ENCODE measurements around the gene GPLD1.
"Not testable (repeated sequence)": the region's sequence is repeated elsewhere in the genome, so short reads cannot be mapped to it uniquely, and the experiment has no call there.

The GPLD1 gene

DNA sequence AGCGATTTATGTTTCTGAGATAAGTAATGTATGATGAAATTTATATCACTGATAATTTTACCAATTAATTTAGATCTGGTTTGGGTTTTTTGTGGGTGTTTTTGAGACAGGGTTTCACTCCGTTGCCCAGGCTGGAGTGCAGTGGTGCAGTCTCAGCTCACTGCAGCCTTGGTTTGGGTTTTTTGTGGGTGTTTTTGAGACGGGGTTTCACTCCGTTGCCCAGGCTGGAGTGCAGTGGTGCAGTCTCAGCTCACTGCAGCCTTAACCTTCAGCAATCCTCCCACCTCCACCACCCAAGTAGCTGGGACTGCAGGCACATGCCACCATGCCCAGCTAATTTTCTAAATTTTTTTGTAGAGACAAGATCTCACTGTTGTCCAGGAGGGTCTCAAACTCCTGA is 73.6 kb downstream of the GPLD1 start:
- DNase-seq (ENCODE audit: low read depth) = no peak
- H3K4me3 ChIP-seq (ENCODE audit: low read depth, low read length) = no peak overlapping the region
- TF ChIP-seq, protein P1, sequence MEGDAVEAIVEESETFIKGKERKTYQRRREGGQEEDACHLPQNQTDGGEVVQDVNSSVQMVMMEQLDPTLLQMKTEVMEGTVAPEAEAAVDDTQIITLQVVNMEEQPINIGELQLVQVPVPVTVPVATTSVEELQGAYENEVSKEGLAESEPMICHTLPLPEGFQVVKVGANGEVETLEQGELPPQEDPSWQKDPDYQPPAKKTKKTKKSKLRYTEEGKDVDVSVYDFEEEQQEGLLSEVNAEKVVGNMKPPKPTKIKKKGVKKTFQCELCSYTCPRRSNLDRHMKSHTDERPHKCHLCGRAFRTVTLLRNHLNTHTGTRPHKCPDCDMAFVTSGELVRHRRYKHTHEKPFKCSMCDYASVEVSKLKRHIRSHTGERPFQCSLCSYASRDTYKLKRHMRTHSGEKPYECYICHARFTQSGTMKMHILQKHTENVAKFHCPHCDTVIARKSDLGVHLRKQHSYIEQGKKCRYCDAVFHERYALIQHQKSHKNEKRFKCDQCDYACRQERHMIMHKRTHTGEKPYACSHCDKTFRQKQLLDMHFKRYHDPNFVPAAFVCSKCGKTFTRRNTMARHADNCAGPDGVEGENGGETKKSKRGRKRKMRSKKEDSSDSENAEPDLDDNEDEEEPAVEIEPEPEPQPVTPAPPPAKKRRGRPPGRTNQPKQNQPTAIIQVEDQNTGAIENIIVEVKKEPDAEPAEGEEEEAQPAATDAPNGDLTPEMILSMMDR (IDR thresholded peaks at IDR 0.05; ENCODE audit: control insufficient read depth, extremely low read depth, insufficient read depth) = no peak

DNA sequence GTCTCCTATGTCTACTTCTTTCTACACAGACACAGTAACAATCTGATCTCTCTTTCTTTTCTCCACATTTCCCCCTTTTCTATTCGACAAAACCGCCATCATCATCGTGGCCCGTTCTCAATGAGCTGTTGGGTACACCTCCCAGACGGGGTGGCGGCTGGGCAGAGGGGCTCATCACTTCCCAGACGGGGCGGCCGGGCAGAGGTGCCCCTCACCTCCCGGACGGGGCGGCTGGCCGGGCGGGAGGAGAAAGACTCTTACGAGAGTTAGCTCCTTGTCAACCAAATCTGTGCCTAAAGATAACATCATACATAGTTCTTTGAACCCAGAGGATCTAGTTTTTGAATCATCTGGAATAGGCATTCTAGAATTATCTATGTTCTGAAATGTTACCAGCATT is 74.8 kb downstream of the GPLD1 start:
- DNase-seq (ENCODE audit: low read depth) = not testable (repeated sequence)

DNA sequence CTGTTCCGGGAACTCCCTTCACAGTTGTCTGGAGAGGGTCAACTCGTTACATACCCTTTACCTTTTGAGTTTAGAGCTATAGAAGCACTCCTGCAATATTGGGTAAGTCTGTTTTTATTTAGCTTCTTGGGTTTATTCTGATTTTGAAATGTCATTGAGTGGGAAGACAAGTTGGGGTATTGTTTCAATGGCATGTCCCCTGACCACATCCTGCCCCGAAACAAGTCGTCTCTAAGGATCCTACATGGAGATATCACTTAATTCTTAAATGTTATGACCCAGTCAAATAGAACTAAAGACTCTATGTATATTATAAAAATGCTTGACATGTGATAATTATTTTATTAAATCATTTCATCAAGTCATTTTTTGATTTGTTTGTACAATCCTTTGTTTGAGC is 77.1 kb downstream of the GPLD1 start:
- no peak for DNase-seq (ENCODE audit: low read depth)
- TF ChIP-seq, protein P1 (IDR thresholded peaks at IDR 0.05; ENCODE audit: control insufficient read depth, extremely low read depth, insufficient read depth) = no peak
- no peak overlapping the region for H3K4me3 ChIP-seq (ENCODE audit: low read depth, low read length)

More for the DNA sequence above, 74.8 kb downstream of the GPLD1 start:
- not testable (repeated sequence) for H3K4me3 ChIP-seq (ENCODE audit: low read depth, low read length)

DNA sequence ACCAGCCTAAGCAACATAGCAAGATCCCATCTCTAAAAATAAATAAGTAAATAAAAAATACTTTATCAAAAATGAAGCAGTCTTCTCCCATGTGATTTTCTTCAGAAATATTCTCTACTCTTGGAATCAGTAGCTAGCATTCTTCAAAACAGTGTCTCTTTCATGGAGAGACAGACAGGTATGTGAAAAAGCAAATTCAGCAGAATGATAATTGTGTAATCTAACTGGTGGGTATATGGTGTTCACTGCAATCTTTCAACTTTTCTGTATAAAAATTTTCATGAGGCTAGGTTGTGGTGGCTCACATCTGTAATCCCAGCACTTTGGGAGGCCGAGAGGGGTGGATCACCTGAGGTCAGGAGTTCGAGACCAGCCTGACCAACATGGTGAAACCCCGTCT is 78.8 kb downstream of the GPLD1 start:
- no peak for DNase-seq (ENCODE audit: low read depth)
- H3K4me3 ChIP-seq (ENCODE audit: low read depth, low read length) = no peak overlapping the region
- TF ChIP-seq, protein P1 (IDR thresholded peaks at IDR 0.05; ENCODE audit: control insufficient read depth, extremely low read depth, insufficient read depth) = no peak

DNA sequence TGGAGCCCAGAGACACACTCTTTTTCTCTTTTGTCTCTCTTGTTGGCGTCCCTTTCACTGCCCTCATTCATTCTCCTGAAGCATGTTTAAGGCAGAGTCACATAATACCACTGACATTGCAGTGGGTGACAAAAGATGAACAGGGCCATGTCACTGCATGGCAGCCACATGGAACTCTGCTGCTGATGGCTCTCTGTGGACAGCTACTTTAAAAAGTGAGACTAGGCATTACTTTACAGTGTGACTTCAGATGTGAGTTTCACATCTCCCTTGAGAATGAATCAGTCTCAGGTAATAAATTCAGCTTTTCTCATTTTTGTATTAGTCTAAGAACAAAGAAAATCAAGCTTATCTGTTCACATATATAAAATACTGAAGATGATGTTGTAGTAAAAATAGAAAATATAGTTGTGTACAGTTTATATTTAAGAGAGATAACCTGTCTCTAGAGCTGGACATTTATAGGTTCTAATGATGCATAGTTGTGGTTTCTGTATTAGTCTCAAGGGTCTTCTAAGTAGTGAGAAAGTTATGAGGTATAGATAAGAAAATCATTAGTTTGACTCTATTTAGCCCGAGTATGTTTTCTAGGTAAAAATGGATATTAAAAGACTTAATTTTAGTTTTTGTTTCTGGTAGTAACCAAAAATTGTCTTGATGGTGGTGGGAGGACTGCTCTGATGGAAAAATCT is 80.5 kb downstream of the GPLD1 start:
- no peak for DNase-seq (ENCODE audit: low read depth)
- TF ChIP-seq, protein P1 (IDR thresholded peaks at IDR 0.05; ENCODE audit: control insufficient read depth, extremely low read depth, insufficient read depth) = no peak
- no peak overlapping the region for H3K4me3 ChIP-seq (ENCODE audit: low read depth, low read length)

DNA sequence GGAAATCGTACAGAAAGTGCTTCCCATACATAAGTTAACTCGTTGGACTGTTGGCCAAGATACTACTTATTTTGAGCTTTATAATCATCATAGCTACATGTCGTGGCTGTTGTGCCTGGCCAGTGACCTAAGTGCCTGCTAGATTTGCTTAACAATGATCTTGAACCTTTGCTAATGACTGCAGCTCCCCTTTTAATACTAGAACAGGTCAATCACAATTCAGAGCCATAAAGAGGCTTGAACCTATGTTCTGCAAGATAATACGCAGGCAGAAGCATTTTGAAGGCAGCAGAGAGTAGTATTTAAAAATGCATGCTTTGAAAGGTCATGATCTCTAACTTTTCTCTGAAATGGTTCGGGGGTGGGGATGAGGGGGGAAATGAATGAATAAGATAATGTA is 84.1 kb downstream of the GPLD1 start:
- no peak overlapping the region for H3K4me3 ChIP-seq (ENCODE audit: low read depth, low read length)
- no peak for DNase-seq (ENCODE audit: low read depth)
- TF ChIP-seq, protein P1 (IDR thresholded peaks at IDR 0.05; ENCODE audit: control insufficient read depth, extremely low read depth, insufficient read depth) = no peak

DNA sequence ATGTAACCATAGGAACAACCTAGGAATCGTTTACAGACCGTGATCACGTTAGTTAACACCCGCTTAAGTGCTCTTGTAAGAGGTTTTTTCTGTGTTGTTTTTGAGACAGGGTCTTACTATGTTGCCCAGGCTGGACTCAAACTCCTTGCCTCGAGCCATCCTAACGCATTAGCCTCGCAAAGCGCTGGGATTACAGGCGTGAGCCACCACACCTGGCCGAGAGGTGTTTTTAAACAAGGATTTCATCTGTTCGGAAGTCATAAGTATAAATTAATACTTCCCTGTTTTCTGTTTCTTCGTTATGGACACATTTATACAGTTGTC is 85.9 kb downstream of the GPLD1 start:
- TF ChIP-seq, protein P1 (IDR thresholded peaks at IDR 0.05; ENCODE audit: control insufficient read depth, extremely low read depth, insufficient read depth) = no peak
- no peak for DNase-seq (ENCODE audit: low read depth)
- H3K4me3 ChIP-seq (ENCODE audit: low read depth, low read length) = peak overlapping the region; percentile 89
